Measurements from ENCODE around the gene TNFAIP3.
"Not testable (repeated sequence)": the region's sequence is repeated elsewhere in the genome, so short reads cannot be mapped to it uniquely, and the experiment has no call there.

The TNFAIP3 gene

DNA sequence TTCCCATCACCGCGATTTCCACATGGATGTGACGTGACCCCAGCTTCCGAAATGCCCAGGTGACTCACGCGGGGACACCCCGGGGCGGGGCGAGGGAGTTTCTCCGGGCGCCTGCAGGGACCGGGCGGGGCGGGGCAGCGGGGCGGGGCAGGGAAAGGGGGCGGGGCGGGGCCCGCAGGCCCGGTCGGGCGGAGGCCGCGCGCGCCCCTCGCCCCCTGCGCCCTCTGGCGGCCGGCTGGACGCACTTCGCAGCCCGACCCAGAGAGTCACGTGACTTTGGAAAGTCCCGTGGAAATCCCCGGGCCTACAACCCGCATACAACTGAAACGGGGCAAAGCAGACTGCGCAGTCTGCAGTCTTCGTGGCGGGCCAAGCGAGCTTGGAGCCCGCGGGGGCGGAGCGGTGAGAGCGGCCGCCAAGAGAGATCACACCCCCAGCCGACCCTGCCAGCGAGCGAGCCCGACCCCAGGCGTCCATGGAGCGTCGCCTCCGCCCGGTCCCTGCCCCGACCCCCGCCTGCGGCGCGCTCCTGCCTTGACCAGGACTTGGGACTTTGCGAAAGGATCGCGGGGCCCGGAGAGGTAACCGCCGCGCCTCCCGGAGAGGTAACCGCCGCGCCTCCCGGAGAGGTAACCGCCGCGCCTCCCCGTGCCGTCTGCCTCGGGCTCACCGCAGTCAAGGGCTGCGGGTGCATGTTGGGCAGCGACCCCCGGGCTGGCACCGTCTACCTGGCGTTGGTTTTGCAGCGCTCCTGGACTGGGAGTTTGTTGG lies at the start of gene TNFAIP3:
Gene TNFAIP3, plus strand, starts transcription at position 346 of the 771 bp plus-strand sequence. CDS start 3,969 bp downstream, outside the sequence.
- DNase-seq (ENCODE audit: extremely low spot score, insufficient read length, low read depth) (peak; percentile 77), FAIRE-seq (peak; percentile 90)

DNA sequence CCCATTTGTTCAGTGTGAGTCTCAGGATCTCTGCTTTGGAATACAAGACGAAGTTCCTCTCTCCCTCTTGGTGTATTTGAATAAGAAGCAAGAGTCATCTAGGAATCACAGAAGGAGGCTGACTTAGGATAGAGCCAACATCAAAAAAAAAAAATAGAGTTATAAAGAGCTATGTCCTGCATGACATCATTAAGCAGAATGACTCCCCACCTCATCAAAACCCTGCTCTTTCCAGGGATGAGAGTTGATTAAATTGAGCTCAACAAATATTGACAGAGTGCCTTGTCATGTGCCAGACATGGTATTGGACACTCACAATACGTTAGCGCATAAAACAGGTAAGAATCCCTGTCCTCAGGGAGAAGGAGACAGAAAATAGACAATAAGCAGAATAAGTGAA lies 48.6 kb upstream of the TNFAIP3 start:
- DNase-seq (ENCODE audit: extremely low spot score, insufficient read length, low read depth) (no peak), FAIRE-seq (no peak)

DNA sequence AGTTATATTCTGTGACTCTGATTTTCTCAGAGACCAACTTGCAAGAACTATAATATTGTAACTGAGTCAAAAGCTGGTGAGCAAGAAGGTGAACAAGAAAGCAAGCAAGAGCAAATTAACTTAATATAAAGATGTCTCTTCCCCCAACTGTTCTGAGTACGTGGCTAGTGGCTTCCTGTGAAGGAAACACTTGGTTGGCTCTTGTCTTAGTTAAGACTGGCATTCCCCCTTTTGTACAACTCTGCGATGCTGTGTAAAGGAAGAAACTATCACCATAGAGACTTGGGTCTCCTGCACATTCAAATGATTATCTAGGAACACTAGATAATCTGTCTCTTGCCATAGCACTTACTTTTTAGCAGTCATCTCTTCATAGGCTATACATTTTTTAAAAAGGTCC lies 47.3 kb upstream of the TNFAIP3 start:
- FAIRE-seq (peak; percentile 80), DNase-seq (ENCODE audit: extremely low spot score, insufficient read length, low read depth) (no peak)

GRCh38 chr6:137820425-137820824 lies 46.6 kb upstream of the TNFAIP3 start:
- DNase-seq (ENCODE audit: extremely low spot score, insufficient read length, low read depth): no peak
- FAIRE-seq: no peak

DNA sequence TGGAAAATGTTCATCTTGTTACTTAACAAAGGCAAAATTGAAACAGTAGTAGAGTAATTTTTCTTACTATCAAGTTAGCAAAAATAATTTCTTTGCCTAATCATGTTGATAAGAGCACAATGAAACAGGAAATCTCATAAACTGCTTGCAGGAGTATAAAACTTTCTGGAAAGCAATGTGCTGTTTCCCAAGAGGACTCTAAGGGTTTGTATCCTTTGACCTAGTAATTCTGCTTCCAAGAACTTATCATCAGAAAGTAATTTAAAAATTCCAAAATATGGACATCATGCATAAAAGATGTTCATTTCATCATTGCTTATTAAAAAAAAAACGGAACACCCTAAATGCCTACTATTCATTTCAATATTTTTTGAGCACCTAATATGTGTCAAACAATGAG lies 46.1 kb upstream of the TNFAIP3 start:
- FAIRE-seq: no peak
- DNase-seq (ENCODE audit: extremely low spot score, insufficient read length, low read depth): no peak

DNA sequence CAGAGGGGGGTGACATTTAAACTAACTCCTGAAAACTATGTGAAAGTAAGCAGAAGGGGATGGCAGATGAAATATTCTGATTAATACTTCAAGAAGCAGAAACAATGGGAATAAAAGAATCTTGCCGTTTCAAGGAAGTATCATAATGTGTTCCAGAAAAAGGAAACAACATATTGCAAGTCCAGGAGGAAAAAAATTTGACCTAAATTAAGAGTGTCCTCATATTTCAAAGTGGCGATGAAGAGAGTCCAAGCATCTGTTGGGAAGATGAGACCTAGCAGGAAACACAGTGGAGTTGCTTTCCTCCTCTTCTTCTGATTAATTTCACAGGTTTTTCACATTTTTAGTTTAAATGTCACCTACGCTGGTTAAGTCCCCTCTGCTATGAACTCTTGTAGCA lies 45.6 kb upstream of the TNFAIP3 start:
- no peak for FAIRE-seq

DNA sequence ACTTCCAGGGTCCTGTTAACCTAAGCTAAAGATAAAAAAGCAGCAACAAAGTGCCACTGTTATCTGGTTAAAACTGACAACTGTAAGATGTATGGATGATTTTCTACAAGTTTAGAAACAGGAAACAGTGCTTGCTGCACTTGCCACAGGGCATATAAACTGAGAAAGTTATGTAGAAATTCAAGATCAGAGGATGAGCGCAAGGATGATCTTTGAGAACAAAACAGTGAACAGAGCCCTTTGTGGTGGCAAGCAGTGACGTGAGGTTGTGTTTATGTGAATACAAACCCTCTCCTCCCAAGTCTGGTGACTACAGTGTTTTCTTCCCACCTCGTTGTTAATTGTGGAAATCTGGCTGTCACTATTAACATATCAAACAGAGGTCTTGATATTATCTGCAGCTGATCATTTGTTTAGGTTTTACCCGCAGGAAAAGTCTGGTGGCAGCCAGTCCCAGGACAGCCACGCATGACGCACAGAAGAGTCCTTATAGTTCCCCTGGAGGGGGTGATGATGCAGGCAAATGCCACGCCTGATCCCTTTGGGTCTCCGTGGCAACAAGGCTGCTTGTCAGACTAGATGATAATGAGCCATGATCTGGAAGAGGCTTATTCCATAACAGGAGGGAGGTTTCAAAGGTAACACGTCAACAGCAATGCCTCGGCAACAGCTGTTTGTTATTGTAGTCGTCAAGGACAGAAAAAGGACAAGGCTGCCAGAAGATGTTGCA lies 43.1 kb upstream of the TNFAIP3 start:
- FAIRE-seq: peak; percentile 59
- DNase-seq (ENCODE audit: extremely low spot score, insufficient read length, low read depth): no peak

More for the DNA sequence above, 45.6 kb upstream of the TNFAIP3 start:
- DNase-seq (ENCODE audit: extremely low spot score, insufficient read length, low read depth): no peak

DNA sequence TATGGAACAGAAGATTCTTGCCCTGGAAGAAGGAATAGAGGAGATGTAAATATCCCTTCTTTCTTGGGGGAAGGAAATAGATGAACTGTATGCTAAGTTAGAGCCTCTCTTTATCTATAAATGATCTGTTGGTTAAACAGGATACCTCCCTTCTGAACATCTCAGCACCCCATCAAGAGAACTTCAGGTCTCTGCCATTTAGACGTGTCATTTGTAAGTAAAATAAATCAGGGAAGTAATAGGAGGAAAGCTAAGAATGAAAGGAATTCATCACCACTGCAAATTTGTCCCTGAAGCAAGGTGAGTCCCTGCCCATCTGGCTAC lies 42.5 kb upstream of the TNFAIP3 start:
- no peak for FAIRE-seq

DNA sequence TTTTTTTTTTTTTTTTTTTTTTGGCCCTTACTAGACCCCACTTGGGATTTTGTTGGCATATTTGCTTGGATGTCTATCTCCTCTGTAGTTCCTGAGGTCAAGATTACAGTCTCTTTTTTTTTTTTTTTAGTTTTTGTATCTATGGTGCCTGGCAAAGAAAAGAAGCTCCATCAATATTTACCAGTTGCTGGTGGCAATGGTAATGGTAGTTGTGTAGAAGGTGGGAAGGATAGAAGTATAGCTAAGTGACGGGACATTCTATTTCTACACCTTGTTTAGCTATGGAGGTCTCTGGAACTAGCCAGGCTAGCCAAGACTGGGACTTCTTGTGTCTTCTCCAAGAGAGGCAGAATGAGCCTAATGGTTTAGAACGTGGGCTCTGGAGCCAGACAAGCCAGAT lies 42.2 kb upstream of the TNFAIP3 start:
- DNase-seq (ENCODE audit: extremely low spot score, insufficient read length, low read depth) (no peak), FAIRE-seq (no peak)

More for the DNA sequence above, 42.5 kb upstream of the TNFAIP3 start:
- DNase-seq (ENCODE audit: extremely low spot score, insufficient read length, low read depth): no peak

GRCh38 chr6:137827411-137827940 lies 39.6 kb upstream of the TNFAIP3 start:
- no peak for DNase-seq (ENCODE audit: extremely low spot score, insufficient read length, low read depth)
- peak; percentile 33 for FAIRE-seq

GRCh38 chr6:137827977-137828810 lies 38.9 kb upstream of the TNFAIP3 start:
- FAIRE-seq: peak; percentile 95
- no peak for DNase-seq (ENCODE audit: extremely low spot score, insufficient read length, low read depth)

- FAIRE-seq (no peak), DNase-seq (ENCODE audit: extremely low spot score, insufficient read length, low read depth) (no peak)
Measured at GRCh38 chr6:137829641-137830083, 37.4 kb upstream of the TNFAIP3 start.

DNA sequence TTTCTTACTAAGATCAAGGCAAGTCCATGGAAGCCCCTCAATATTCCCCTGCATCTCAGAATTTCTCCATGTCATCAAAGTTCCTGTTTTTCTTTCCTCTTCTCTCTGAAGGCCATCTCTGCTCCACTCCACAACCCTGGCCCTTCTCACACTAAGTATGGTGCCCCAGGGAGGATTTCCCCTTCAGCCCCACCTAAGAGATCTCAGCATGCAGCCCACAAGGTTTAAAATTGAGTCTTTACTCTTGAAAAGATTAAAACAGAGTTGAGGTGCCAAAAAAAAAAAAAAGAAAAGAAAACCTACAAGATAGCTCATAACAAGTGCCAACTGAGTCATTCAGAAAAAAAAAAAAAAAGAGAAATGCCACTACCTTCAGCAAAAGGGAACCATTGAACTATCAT lies 36.5 kb upstream of the TNFAIP3 start:
- FAIRE-seq (peak; percentile 59), DNase-seq (ENCODE audit: extremely low spot score, insufficient read length, low read depth) (no peak)

DNA sequence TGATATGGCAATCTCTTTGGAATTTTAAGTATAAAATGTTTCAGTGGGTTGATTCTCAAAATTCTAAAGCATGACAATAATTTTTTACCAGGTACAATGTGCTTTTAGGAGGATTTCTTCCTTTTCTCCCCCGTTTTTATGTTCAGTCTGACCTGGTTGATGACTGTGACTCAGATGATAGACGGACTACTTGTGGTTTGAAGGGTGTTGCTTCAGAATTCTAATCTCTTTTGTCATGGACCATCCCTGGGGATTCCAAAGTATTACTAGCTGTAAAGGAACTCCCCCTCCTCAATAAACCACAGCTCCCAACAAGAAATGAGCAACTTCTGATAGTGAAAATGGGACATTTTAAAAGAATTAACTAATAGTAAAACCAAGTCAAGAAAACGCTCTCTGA lies 34.9 kb upstream of the TNFAIP3 start:
- FAIRE-seq (no peak), DNase-seq (ENCODE audit: extremely low spot score, insufficient read length, low read depth) (no peak)

DNA sequence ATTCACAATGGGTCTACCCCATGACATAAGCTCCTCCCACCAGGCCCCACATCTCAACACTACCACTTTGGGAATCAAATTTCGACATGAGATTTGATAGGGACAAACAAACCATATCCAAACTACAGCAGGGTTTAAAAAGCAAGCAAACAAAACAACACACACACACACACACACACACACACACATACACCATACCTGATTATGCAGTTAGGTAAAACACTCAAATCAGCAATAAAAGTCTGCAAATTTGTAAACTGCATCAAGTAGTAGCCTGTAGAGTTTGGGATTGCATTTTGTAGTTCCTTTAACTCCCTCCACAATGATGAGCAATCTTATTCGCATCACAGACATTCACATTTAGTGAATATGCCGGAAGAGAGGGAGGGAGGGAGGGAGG lies 32.6 kb upstream of the TNFAIP3 start:
- FAIRE-seq (peak; percentile 45), DNase-seq (ENCODE audit: extremely low spot score, insufficient read length, low read depth) (no peak)

GRCh38 chr6:137836788-137837187 lies 30.3 kb upstream of the TNFAIP3 start:
- DNase-seq (ENCODE audit: extremely low spot score, insufficient read length, low read depth) (no peak), FAIRE-seq (no peak)

GRCh38 chr6:137838090-137838489 lies 29.0 kb upstream of the TNFAIP3 start:
- FAIRE-seq; DNase-seq (ENCODE audit: extremely low spot score, insufficient read length, low read depth): not testable (repeated sequence)

GRCh38 chr6:137838597-137838996 lies 28.5 kb upstream of the TNFAIP3 start:
- not testable (repeated sequence) for FAIRE-seq; DNase-seq (ENCODE audit: extremely low spot score, insufficient read length, low read depth)

GRCh38 chr6:137839076-137839475 lies 28.0 kb upstream of the TNFAIP3 start:
- DNase-seq (ENCODE audit: extremely low spot score, insufficient read length, low read depth) (no peak), FAIRE-seq (no peak)

- peak; percentile 41 for FAIRE-seq
- no peak for DNase-seq (ENCODE audit: extremely low spot score, insufficient read length, low read depth)
Measured at GRCh38 chr6:137840252-137840651, 26.8 kb upstream of the TNFAIP3 start.

Measured in GM18507 (cell line).